Astrocyte of the cerebellum (primary cell): ENCODE data around the gene PCSK1N.

ENCODE experiments used
- DNase-seq: peaks from one replicate; pipeline ENCODE4 v3.0.0-alpha.2; 2011; ENCODE audit warnings: low read depth
- H3K4me3 ChIP-seq: 2 replicates; pipeline ENCODE4 v1.5.1; 2011; ENCODE audit warnings: mild to moderate bottlenecking, low read depth, low read length, moderate library complexity
- in situ Hi-C: cut with HindIII; loops from 2 replicates; pipeline ENCODE4 v1.10.0; 2017; ENCODE audit warnings: low sequenced_read_pairs
- TF ChIP-seq, protein P1 (sequence below): IDR thresholded peaks from 2 replicates; pipeline ENCODE4 v1.5.1; 2012; ENCODE audit warnings: low read length, low read depth, moderate library complexity, mild to moderate bottlenecking; ENCODE audit errors: missing control alignments

Gene PCSK1N

DNA sequence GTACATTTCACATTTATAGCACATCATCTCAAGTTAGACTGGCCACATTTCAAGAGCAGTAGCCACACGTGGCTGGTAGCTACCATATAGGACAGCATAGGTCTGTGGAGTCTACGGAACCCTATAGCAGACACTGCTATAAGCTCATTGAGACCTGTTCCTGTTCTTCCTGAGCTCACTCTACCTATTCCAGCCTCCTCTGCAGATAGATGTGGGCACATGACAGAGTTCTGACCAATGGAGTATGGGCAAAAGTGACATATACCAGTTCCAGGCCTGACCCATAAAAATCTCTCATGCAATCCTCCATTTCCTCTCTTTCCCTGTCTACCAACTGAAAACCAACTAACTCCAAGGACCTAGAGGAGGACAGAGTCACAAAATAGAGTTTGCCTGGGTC lies 37.1 kb downstream of the PCSK1N start:
- TF ChIP-seq, protein P1, sequence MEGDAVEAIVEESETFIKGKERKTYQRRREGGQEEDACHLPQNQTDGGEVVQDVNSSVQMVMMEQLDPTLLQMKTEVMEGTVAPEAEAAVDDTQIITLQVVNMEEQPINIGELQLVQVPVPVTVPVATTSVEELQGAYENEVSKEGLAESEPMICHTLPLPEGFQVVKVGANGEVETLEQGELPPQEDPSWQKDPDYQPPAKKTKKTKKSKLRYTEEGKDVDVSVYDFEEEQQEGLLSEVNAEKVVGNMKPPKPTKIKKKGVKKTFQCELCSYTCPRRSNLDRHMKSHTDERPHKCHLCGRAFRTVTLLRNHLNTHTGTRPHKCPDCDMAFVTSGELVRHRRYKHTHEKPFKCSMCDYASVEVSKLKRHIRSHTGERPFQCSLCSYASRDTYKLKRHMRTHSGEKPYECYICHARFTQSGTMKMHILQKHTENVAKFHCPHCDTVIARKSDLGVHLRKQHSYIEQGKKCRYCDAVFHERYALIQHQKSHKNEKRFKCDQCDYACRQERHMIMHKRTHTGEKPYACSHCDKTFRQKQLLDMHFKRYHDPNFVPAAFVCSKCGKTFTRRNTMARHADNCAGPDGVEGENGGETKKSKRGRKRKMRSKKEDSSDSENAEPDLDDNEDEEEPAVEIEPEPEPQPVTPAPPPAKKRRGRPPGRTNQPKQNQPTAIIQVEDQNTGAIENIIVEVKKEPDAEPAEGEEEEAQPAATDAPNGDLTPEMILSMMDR: no peak
- DNase-seq: no peak
- no peak overlapping the region for H3K4me3 ChIP-seq
- in situ Hi-C loops: no loop called here

DNA sequence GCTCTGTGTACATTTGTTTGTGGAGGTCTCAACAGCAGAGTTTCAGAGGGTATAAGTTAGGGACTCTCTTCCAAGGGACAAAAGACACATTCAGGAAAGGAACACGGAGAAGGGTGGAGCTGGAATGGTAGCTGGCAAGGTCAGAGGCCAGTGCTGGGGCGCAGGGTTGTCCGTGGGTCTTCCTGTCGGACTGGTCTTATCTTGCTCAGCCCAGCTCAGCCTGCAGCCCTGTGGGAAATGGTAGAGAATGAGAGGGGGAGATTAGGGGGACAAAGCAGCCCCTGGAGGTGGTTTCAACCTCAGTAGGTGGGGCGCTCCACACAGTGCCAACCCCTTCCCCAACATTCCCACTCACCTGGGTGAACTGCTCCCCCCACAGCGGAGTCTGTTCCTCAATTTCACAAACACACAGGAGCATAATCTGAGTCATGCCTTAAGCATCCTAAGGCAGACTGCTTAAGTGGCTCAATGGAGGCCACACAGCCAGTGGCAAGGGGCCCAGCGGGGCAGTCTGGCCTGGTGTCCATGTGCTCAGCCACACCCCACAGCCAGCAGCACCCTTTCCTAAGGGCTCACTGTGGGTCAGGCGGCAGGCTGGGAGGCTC lies 40.4 kb downstream of the PCSK1N start:
- TF ChIP-seq, protein P1: no peak
- DNase-seq: no peak
- in situ Hi-C loops: no loop called here
- H3K4me3 ChIP-seq: no peak overlapping the region

DNA sequence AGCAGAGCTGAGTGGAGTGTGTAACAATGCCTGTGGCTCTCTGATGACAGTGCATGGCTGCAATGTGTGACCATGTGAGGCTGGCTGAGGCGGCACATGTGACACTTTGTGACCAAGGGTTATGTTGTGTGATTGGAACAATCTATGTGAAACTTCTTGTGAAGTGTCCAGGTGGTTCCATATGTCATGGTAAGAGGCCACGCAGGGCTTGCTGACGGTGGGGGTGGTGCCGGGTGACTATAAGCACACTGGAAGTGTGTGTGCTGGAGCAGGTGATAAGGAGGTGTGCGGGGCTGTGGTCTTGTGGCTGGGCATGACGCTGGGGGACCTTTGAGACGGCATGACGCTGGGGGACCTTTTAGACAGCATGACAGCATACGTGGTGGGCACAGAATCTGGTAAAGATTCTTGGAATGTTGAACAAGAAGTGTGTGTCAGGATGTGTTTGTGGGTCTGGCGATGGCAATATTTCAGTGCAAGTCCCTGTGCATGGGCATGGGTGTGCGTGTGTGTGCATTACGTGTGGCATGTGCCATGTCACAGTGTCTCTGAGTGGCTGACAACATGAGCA lies 41.0 kb downstream of the PCSK1N start:
- no peak for DNase-seq
- in situ Hi-C loops: no loop called here
- TF ChIP-seq, protein P1: no peak
- H3K4me3 ChIP-seq: no peak overlapping the region

DNA sequence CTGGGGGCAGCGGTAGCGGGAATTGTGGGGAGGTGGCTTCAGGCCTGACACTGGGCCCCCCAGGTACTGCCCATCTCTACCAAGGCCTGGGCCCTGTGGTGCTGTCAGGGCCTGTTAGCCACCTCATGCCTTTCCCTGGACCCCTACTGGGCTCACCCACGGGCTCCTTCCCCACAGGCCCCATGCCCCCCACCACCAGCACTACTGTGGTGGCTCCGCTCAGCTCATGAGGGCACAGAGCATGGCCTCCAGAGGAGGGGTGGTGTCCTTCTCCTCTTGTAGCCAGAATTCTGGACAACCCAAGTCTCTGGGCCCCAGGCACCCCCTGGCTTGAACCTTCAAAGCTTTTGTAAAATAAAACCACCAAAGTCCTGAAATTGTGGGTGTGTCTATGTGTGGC lies 41.5 kb downstream of the PCSK1N start:
- H3K4me3 ChIP-seq: no peak overlapping the region
- in situ Hi-C loops: no loop called here
- DNase-seq: no peak
- TF ChIP-seq, protein P1: no peak

DNA sequence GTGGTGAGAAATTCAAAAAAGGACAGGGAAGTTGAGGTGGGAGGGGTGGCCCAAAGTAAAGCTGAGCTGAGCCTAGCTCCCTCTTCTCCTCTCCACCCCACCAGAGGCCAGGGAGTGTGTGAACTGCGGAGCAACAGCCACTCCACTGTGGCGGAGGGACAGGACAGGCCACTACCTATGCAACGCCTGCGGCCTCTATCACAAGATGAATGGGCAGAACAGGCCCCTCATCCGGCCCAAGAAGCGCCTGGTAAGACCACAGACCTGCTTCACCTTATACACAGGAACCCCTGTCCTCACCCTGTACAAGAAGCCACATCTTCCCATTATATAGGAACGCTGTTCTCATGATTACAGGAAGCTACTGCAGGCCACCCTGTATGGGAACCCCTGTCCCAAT lies 43.2 kb downstream of the PCSK1N start:
- TF ChIP-seq, protein P1: no peak
- H3K4me3 ChIP-seq: no peak overlapping the region
- no peak for DNase-seq
- in situ Hi-C loops: no loop called here

DNA sequence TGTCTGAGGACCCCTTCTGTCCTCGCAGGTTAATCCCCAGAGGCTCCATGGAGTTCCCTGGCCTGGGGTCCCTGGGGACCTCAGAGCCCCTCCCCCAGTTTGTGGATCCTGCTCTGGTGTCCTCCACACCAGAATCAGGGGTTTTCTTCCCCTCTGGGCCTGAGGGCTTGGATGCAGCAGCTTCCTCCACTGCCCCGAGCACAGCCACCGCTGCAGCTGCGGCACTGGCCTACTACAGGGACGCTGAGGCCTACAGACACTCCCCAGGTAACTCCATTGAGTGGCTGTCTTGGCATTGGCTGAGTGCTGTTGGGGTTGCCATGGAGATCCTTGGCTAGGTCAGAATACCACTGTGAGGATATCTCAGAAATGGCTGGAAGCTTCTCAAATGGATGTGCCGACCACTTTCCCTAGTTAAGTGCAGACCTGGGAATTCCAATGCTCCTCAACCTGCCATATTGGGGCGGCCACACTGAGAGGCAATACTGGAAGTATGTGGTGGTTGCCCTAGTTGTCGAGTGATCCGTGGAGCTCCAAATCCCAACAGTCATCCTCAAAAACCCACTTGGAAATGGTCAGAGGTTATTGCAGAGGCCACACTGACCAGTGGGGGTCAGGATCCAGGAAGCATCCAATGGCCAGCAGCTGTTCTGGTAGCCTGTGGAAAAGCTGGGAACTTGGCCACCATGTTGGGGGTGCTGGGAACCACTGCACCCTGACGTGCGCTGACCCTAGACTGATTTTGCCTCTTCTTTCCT lies 44.2 kb downstream of the PCSK1N start:
- H3K4me3 ChIP-seq: no peak overlapping the region
- no peak for DNase-seq
- TF ChIP-seq, protein P1: no peak
- in situ Hi-C loops: no loop called here
